ENCODE data around the gene IL20RA.
"Not testable (repeated sequence)": the region's sequence is repeated elsewhere in the genome, so short reads cannot be mapped to it uniquely, and the experiment has no call there.

IL20RA gene

DNA sequence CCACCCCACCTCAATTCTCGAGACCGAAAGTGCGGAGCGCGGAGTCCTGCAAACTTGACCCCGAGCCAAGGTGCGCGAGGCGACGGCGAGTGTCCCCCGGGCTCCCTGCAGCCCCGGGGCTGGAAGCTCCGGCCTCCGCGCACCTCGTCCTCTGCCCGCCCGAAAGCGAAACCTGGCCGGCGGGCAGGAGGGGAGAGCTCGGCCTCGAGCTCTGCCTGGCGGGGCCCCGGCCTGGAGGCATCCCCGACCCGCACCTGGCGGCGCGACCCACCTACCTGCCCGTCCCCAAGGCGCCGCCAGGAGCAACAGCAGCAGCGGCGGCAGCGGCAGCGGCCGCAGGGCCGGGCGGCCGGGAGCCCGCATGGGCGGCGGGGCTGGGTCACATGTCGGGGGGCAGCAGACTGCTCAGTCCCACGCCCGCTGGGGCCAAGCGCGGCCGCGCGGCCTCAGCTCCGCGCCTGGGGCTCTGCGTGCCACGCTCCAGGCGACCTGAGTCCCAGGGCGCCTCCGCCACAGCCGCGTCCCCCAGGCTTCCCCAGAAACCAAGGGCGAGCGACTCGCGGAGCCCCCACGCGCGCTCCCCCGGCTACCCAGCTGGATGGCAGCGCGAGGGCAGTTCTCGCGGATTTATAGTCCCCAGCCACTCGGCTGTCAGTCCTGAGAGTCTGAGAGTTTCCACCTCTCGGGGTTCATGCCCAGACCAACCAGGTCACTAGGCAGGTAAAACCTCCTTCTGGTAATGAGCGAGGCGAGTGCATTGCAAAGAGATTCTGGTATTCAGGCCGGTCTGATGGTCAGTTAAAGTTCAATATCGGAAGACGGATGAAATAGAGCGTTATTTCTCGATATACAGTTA lies at the start of gene IL20RA:
Gene IL20RA, minus strand, starts transcription at position 600 of the 856 bp plus-strand sequence. Its CDS starts 237 bp downstream, at position 363.
- DNase-seq = peak; percentile 6

GRCh38 chr6:137093183-137094069 lies 48.7 kb upstream of the IL20RA start:
- no peak for DNase-seq

GRCh38 chr6:137092018-137092417 lies 47.3 kb upstream of the IL20RA start:
- no peak for DNase-seq

DNA sequence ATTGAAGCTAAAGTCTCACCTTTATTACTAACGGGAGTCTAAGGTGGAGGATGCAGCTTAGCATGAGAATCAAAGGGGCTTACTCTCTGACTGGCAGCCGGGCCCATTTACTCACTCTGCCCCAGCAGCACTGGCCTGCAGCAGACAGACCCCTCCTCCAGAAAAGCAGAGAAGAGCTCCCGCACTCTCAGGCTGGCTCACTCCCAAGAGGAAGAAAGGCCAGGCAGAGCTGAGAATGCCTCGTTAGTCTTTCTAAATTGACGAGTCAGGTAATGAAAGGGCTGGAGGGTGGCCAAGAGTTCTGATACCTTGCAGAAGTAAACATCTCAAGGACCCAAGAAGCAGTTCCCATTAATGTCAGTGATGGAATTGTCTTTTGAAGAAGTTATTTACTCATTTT lies 44.5 kb upstream of the IL20RA start:
- DNase-seq = no peak

- DNase-seq = no peak
These were observed 43.1 kb upstream of the IL20RA start for GRCh38 chr6:137087902-137088301.

- DNase-seq = no peak
These were observed 41.3 kb upstream of the IL20RA start for GRCh38 chr6:137086031-137086430.

GRCh38 chr6:137084865-137085617 lies 40.3 kb upstream of the IL20RA start:
- DNase-seq = no peak

GRCh38 chr6:137084090-137084489 lies 39.3 kb upstream of the IL20RA start:
- no peak for DNase-seq

DNA sequence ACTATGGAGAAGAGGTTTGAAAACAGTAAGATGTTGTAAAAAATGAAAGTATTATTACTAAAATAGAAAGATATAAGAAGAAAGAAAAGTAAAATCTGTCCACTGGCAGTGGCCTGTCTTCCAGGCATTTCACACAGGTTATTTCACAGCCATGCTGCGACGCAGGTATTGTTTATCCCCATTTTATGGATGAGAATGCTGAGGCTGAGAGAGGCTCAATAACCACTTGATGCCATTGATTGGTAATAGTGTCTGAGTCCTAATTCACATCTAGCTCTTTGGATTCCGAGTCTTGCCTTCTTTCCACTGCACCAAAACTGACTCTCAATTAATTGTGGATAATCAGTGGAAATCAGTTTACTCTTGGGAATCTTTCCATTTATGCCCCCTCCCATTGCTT lies 37.2 kb upstream of the IL20RA start:
- DNase-seq = no peak

- DNase-seq = no peak
These were observed 35.9 kb upstream of the IL20RA start for GRCh38 chr6:137080711-137081110.

- DNase-seq = peak; percentile 42
These were observed 31.7 kb upstream of the IL20RA start for GRCh38 chr6:137076277-137077068.

- DNase-seq = not testable (repeated sequence)
These were observed 31.0 kb upstream of the IL20RA start for GRCh38 chr6:137075790-137076189.

DNA sequence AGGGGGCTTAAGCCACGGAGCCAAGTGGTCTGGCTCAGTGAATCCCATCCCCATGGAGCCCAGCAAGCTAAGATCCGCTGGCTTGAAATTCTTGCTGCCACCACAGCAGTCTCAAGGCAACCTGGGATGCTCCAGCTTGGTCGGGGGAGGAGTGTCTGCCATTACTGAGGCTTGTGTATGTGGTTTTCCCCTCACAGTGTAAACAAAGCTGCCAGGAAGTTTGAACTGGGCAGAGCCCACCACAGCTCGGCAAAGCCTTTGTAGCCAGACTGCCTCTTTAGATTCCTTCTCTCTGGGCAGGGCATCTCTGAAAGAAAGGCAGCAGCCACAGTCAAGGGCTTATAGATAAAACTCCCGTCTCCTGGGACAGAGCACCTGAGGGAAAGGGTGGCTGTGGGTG lies 25.5 kb upstream of the IL20RA start:
- no peak for DNase-seq

GRCh38 chr6:137067399-137067798 lies 22.6 kb upstream of the IL20RA start:
- no peak for DNase-seq

DNA sequence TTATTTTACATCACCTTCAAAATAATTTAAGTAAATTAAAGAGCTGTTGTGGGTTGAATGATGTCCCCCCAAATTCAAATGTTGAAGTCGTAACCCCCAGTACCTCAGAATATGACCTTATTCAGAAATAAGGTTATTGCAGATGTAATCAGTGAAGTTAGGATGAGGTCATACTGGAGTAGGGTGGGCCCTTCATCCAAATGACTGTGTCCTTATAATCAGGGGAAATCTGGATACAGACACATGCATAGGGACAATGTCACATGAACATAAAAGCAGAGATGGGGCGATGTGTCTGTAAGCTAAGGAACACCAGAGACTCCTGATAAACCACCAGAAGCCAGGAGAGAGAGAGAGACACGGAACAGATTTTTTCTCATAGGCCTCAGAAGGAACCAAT lies 13.3 kb upstream of the IL20RA start:
- no peak for DNase-seq

DNA sequence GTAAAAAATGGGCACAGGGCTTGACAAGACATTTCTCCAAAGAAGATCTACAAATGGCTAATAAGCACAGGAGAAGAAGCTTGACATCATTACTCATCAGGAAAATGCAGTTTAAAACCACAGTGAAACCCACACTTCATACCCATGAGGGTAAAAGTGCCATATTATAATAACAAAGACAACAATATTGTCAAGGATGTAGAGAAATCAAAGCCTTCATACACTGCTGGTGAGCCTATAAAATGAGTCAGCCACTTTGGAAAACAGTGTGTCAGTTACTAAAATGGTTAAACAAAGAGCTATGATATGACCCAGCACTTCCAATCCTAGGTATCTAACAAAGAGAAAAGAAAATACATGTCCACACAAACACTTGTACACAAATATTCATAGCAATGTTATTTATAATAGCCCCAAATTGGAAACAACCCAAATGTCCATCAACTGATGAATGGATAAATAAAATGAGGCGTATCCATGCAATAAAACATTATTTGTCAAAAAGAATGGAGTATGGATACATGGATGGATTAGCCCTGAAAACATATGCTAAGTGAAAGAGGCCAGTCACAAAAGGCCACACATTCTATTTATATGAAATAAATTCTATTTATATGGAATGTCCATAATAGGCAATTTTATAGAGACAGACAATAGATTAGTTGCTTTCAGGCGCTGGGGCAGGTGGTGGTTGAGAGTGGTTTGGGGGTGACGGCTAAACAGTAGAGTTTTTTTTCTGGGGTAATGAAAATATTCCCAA lies 11.5 kb upstream of the IL20RA start:
- DNase-seq = no peak

- no peak for DNase-seq
These were observed 7.2 kb upstream of the IL20RA start for GRCh38 chr6:137051790-137052472.

DNA sequence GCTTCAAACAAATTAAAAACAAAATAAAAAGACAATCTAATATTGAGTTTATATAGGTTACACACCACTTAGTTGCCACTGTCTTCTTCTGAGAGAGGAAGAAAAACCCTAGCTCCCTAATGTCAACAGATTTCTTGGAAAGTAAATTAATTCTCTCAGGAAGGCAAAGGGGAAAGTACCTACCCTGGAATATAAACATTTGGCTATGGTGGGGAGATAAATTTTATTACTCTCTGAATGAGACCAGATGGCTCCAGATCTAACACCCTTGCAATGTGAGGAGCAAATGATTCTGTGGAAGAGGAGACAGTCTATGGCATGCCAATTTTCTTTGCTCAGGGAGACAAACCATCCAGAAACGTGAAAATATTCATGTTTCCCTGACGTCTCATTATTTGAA lies 4.3 kb upstream of the IL20RA start:
- DNase-seq = no peak

GRCh38 chr6:137046871-137047412 lies 2.2 kb upstream of the IL20RA start:
- no peak for DNase-seq

DNA sequence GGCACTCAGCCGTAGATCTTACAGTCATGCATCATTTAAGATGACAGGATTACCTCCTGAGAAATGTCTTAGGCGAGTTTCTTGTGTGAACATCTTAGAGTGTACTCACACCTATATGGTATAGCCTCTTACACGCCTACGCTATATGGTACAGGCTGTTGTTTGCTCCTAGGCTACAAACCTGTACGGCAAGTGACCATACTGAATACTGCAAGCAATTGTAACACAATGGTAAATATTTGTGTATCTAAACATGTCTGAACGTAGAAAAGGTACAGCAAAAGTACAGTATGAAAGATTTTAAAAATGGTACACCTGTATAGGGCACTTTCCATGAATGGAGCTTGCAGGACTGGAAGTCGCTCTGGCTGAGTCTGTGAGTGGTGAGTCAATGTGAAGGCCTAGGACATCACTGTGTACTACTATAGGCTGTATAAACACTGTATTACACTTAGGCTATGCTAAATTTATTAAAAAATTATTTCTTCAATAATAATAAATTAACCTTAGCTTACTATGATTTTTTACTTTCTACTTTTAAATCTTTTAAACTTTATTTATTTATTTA lies 541 bp upstream of the IL20RA start:
- DNase-seq = no peak

All from stimulated activated CD4-positive, alpha-beta T cell treated with anti-CD3 and anti-CD28 coated beads, Interleukin-4, amount 100 ng/mL, for 1 hour (primary cell).